ENCODE results near the gene NFATC2. TPM values are rescaled to one million over a fixed set of nuclear protein-coding genes. Genes with fewer than 3 reads are reported as not detected.

NFATC2 gene
- total RNA-seq, 2 donors from 2014 or later = 5.8 to 7.3 TPM

DNA sequence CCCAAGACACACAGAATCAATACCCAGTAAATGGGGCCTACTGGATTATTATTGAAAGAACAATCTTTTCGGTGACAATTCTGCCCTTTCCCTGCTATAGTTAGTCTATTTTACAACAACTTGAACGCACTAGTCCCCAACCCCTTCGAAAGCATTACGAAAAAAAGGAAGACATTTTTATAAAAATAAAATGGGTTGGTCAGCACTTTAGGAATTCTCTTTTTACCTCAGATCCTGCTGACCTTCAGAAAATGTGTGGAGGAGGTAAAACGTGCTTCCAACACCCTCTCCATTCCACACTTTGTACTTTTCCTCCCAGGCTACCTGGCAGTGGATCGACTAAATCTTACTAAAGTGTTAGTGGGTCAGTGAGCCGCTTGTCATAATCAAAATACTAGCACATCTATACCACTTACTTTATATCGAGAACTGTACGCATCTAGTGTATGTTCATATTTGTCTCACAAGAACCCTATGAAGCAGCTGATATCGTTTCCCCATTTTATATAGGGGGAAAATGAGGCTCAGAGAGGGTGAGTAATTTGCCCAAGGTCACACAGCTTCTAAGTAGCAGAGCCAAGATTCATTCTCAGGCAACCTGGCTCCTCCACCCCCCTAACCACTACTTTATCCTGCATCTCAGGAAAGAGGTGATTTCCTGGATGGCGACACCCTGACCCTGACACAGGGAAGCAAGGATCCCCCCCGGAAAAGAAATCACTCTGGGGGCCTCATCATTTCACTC is 10.6 kb downstream of the NFATC2 start:
- no peaks in the 10 kb centered on the region for H3K27me3 ChIP-seq
- no peak for DNase-seq
- intact Hi-C loops (cut with DNase I) = no loop called here
- no peaks in the 10 kb centered on the region for H3K9me3 ChIP-seq
- peak overlapping the region; percentile 3 to 43 for H3K9ac ChIP-seq (ENCODE audit: low read depth in 2 of 2, low read length in 2 of 2)
- H3K27ac ChIP-seq = no peak overlapping the region
- TF ChIP-seq, protein P1, sequence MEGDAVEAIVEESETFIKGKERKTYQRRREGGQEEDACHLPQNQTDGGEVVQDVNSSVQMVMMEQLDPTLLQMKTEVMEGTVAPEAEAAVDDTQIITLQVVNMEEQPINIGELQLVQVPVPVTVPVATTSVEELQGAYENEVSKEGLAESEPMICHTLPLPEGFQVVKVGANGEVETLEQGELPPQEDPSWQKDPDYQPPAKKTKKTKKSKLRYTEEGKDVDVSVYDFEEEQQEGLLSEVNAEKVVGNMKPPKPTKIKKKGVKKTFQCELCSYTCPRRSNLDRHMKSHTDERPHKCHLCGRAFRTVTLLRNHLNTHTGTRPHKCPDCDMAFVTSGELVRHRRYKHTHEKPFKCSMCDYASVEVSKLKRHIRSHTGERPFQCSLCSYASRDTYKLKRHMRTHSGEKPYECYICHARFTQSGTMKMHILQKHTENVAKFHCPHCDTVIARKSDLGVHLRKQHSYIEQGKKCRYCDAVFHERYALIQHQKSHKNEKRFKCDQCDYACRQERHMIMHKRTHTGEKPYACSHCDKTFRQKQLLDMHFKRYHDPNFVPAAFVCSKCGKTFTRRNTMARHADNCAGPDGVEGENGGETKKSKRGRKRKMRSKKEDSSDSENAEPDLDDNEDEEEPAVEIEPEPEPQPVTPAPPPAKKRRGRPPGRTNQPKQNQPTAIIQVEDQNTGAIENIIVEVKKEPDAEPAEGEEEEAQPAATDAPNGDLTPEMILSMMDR (IDR thresholded peaks at IDR 0.05) = no peak
- no peaks in the 10 kb centered on the region for H3K36me3 ChIP-seq
- H3K4me3 ChIP-seq = no peak overlapping the region
- H3K4me1 ChIP-seq = no peaks in the 10 kb centered on the region

DNA sequence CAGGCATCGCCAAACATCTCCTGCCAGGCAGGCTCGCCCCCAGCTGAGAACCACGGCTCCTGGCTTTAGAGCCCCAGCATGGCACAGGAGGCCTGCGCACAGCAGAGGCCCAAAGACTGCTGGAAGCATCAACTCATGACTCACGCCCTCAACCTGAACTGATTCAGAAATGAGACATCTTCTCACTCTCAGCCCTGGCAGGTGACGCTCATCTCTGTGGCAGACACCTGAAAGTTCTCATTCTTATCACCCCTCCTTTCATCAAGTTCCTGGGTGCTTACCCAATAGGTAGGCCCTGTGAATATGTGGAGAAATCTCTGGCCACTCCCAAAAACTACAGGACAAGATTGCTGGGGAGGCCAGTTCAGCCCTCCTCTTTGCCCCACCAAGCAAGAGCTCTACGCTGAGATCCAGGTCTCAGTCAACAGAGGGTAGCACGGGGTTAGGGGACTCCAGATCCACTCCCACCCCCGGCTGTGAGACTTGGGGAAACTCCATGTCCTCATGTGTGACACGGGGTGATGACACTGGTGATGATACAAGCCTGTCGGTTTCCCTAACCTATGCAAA is 11.3 kb downstream of the NFATC2 start:
- no peaks in the 10 kb centered on the region for H3K36me3 ChIP-seq
- H3K4me1 ChIP-seq = no peaks in the 10 kb centered on the region
- no peak overlapping the region for H3K27ac ChIP-seq
- H3K4me3 ChIP-seq = no peak overlapping the region
- TF ChIP-seq, protein P1 (IDR thresholded peaks at IDR 0.05) = no peak
- H3K27me3 ChIP-seq = no peaks in the 10 kb centered on the region
- no peaks in the 10 kb centered on the region for H3K9me3 ChIP-seq
- intact Hi-C loops (cut with DNase I) = no loop called here
- DNase-seq = no peak
- H3K9ac ChIP-seq (ENCODE audit: low read depth in 2 of 2, low read length in 2 of 2) = no peak overlapping the region

DNA sequence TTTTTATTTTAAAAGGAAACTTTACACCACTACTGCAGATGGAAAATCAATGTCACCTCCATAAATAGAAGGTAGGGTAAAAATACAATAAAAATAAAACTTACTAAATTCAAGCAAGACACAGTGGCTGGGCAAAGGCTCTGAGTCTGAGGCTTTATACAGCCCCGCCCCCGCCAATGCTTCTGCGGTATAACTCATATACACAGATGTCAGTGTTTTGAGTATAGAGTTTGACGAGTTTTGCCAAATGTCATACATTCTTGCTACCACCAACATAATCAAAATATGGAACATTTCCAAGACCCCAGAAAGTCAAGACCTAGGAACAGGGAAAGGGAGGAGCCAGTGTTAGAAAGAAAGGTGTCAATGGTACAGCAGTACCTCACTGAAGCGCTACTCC is 12.8 kb downstream of the NFATC2 start:
- DNase-seq = no peak
- H3K4me3 ChIP-seq = no peak overlapping the region

DNA sequence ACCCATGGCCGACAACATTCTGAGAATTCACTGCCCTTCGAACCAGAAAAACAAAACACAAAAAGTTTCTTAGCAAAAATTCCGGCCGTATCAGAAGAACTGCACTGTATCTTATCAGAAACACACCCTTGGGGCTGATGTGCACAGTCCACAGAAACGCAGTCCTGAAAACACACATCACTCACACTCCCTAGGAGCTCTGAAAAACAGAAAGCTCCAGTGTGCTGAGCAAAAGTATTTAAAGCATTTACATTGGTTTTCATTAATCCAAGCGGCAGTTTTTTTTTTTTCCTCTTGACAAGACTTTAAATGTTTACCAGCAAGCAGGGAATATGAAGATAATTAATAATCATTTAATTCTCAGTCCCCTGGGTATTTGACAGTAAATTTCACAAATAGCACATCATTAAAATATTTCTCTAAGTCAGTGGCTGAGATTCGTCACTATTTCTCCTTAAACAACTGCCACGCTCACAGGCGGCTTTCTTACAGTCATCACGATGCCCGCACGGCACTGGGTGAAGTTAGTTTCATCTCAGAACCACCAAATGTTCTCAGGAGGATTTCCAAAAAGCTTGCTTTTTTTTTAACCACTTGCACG is 13.3 kb downstream of the NFATC2 start:
- Histone ChIP-seq H3K27ac (no peak overlapping the region), H3K36me3 (no peaks in the 10 kb centered on the region), H3K4me3 (no peak overlapping the region), H3K27me3 (no peaks in the 10 kb centered on the region), H3K9ac (ENCODE audit: low read depth in 2 of 2, low read length in 2 of 2) (no peak overlapping the region), H3K4me1 (no peaks in the 10 kb centered on the region), H3K9me3 (no peaks in the 10 kb centered on the region)
- intact Hi-C loops (cut with DNase I) = no loop called here
- TF ChIP-seq, protein P1 (IDR thresholded peaks at IDR 0.05) = no peak
- no peak for DNase-seq

More for the DNA sequence above, 12.8 kb downstream of the NFATC2 start:
- TF ChIP-seq, protein P1 (IDR thresholded peaks at IDR 0.05) = no peak
- H3K27me3 ChIP-seq = no peaks in the 10 kb centered on the region
- no peaks in the 10 kb centered on the region for H3K4me1 ChIP-seq
- H3K36me3 ChIP-seq = no peaks in the 10 kb centered on the region
- no peaks in the 10 kb centered on the region for H3K9me3 ChIP-seq
- intact Hi-C loops (cut with DNase I) = no loop called here
- no peak overlapping the region for H3K9ac ChIP-seq (ENCODE audit: low read depth in 2 of 2, low read length in 2 of 2)
- no peak overlapping the region for H3K27ac ChIP-seq

DNA sequence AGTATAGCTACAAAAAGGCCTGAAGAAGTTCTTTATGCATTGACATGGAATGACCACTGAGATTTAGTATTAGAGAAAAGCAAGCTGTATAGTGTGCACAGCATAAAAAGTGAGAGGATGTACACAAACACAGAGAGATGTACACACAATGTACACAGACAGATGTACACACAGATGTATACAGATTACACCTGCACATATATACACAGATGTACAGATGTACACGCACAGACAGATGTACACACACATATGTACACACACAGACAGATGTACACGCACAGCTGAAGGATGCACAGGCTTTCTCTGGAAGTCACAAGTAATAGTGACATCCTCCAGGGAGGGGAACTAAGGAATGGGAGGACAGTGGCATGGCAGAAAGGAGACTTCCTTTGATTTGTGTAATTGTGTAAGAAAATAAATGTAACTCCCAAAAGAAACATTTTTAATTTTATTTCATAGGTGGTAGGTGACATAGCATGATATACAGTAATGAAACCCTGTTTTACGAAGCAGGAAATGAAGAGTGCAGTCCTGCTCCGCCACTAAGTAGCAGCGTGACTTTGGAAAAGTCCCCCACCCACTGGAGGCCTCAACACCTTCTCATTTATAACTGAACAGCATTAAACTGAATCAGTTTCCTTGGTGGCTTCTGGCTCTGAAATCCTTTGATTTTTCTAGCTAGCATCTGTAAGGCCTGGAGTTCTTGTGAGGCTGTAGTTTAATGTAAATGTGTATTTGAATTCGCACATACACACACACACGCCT is 14.1 kb downstream of the NFATC2 start:
- DNase-seq = no peak
- H3K4me1 ChIP-seq = no peaks in the 10 kb centered on the region
- H3K9ac ChIP-seq (ENCODE audit: low read depth in 2 of 2, low read length in 2 of 2) = no peak overlapping the region
- no peak overlapping the region for H3K4me3 ChIP-seq
- intact Hi-C loops (cut with DNase I) = no loop called here
- no peaks in the 10 kb centered on the region for H3K9me3 ChIP-seq
- no peak overlapping the region for H3K27ac ChIP-seq
- no peaks in the 10 kb centered on the region for H3K27me3 ChIP-seq
- H3K36me3 ChIP-seq = no peaks in the 10 kb centered on the region
- TF ChIP-seq, protein P1 (IDR thresholded peaks at IDR 0.05) = no peak
